Measurements from ENCODE around the gene PHF1. TPM values are rescaled to one million over a fixed set of nuclear protein-coding genes. Genes with fewer than 3 reads are reported as not detected.

Gene PHF1
- total RNA-seq, 2 donors from 2014 or later, result 448 to 472 TPM

GRCh38 chr6:33453393-33454008 lies 42.7 kb downstream of the PHF1 start:
- ATAC-seq, result no peak
- Mint-ChIP-seq H3K4me1 (peaks cover 32% of the 10 kb centered on the region), H3K4me3 (peak overlapping the region; percentile 97), H3K36me3 (ENCODE audit: low read depth) (no peaks in the 10 kb centered on the region), H3K27me3 (no peaks in the 10 kb centered on the region), H3K27ac (peak overlapping the region; percentile 93)
- H3K9me3 ChIP-seq (ENCODE audit: control insufficient read depth, low read length, poor library complexity, severe bottlenecking), result no peaks in the 10 kb centered on the region
- no peak for DNase-seq

DNA sequence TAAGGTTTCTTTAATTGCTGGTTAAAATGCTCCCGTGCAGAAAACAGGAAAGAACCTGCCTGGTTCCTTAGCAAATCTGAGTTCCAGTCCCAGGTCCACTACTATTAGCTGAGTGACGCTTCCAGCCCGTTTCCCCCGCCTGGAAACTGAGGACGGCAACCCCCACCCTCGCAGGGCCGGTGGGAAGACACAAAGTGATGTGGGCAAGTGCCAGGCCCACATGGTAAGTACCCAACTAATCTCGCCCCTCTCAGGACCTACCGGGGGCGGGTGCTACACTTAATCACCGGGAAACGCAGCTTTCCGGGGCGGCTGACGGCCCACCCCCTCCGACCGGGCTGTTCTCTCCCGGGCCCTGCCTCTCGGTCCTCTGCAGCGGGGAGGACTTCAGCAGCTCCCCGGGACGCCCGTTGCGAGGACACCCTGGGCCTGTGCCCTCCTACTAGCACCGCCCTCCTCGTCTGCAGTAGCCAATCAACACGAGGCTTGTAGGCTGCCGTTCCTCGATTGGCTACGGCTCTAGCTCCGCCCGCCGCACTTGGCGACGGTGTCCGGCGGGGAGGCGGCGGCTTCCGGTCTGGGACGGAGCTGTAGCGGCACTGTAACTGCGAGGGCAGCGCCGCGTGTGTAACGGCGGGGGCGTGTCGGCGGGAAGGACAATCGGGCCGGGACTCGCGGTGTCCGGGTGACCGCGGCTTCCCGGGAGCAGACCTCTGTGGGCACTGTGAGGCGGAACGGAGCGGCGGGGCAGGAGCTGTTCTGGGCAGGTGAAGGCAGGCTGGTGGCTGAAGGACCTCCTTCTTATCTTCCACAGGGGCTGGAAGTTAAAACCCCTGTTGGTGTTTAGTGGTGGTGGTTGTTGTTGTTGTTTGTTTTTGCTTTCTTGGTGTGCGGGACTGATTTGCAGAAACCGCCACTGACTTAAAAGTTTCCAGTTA lies 43.5 kb downstream of the PHF1 start, which contains the start of gene ZBTB9:
TSS of gene ZBTB9 (plus strand) at position 568 of the 938 bp plus-strand sequence. CDS start 525 bp downstream, outside the sequence.
- Mint-ChIP-seq H3K4me1 (peaks cover 32% of the 10 kb centered on the region), H3K36me3 (ENCODE audit: low read depth) (no peaks in the 10 kb centered on the region), H3K27ac (peak within 1 kb of the TSS; percentile 93), H3K27me3 (no peaks in the 10 kb centered on the region), H3K4me3 (peak within 1 kb of the TSS; percentile 97)
- peak; percentile 85 to 92 (median 91) for DNase-seq
- H3K9me3 ChIP-seq (ENCODE audit: control insufficient read depth, low read length, poor library complexity, severe bottlenecking), result no peaks in the 10 kb centered on the region
- ATAC-seq, result peak; percentile 99

- ATAC-seq (no peak), DNase-seq (no peak)
Measured at GRCh38 chr6:33455051-33455450, 44.2 kb downstream of the PHF1 start.

GRCh38 chr6:33456156-33456555 lies 45.3 kb downstream of the PHF1 start:
- Mint-ChIP-seq H3K27ac (no peak overlapping the region), H3K4me3 (no peak overlapping the region), H3K36me3 (ENCODE audit: low read depth) (no peaks in the 10 kb centered on the region), H3K4me1 (peaks cover 29% of the 10 kb centered on the region), H3K27me3 (no peaks in the 10 kb centered on the region)
- no peak for DNase-seq
- no peak for ATAC-seq
- no peaks in the 10 kb centered on the region for H3K9me3 ChIP-seq (ENCODE audit: control insufficient read depth, low read length, poor library complexity, severe bottlenecking)

More at GRCh38 chr6:33455051-33455450, 44.2 kb downstream of the PHF1 start:
- Mint-ChIP-seq H3K4me3 (peak overlapping the region; percentile 97), H3K4me1 (peaks cover 32% of the 10 kb centered on the region), H3K27me3 (no peaks in the 10 kb centered on the region), H3K27ac (peak overlapping the region; percentile 93), H3K36me3 (ENCODE audit: low read depth) (no peaks in the 10 kb centered on the region)
- no peaks in the 10 kb centered on the region for H3K9me3 ChIP-seq (ENCODE audit: control insufficient read depth, low read length, poor library complexity, severe bottlenecking)

- Mint-ChIP-seq H3K27me3 (peaks cover 7% of the 10 kb centered on the region), H3K4me3 (no peak overlapping the region), H3K4me1 (peaks cover 21% of the 10 kb centered on the region), H3K36me3 (ENCODE audit: low read depth) (no peaks in the 10 kb centered on the region), H3K27ac (no peak overlapping the region)
- DNase-seq, result no peak
- ATAC-seq, result no peak
- no peaks in the 10 kb centered on the region for H3K9me3 ChIP-seq (ENCODE audit: control insufficient read depth, low read length, poor library complexity, severe bottlenecking)
Measured at GRCh38 chr6:33458676-33459075, 47.9 kb downstream of the PHF1 start.

DNA sequence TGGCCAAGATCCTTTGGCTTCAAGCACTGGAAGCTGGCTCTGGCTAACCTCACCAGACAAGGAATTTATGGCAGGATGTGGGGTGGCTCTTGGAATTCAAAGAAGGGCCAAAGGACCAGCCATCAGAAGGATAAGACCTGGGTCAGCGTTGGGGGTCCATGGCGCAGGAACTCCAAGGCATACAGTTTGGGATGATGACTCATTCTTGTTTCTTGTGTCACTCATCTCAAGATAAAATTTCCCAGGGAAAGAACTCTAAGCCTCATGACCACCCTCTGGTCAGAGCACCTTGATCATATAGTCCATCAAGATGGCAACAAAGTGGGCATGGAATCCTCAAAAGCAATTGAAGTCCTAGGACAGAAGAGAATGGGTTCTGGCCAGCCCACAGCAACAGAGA lies 48.4 kb downstream of the PHF1 start:
- no peak for ATAC-seq
- no peak overlapping the region for H3K4me3 Mint-ChIP-seq

More for the DNA sequence above, 48.4 kb downstream of the PHF1 start:
- Mint-ChIP-seq H3K4me1 (peaks cover 21% of the 10 kb centered on the region), H3K36me3 (ENCODE audit: low read depth) (no peaks in the 10 kb centered on the region), H3K27me3 (peaks cover 10% of the 10 kb centered on the region), H3K27ac (no peak overlapping the region)
- H3K9me3 ChIP-seq (ENCODE audit: control insufficient read depth, low read length, poor library complexity, severe bottlenecking), result no peaks in the 10 kb centered on the region
- no peak for DNase-seq

Other genes with a start within 250 kb of the PHF1 start
- under 1 TPM; 0.52 to 0.89 TPM for gene COL11A2, start 218.5 kb upstream of the PHF1 start, total RNA-seq
- gene RXRB, start 210.3 kb upstream of the PHF1 start, total RNA-seq, result 10 to 100 TPM; 51.0 to 64.4 TPM
- gene SLC39A7, start 210.1 kb upstream of the PHF1 start, total RNA-seq, result 10 to 100 TPM; 22.4 to 25.8 TPM
- gene HSD17B8, start 206.4 kb upstream of the PHF1 start, total RNA-seq, result 10 to 100 TPM in 1 of 2 donors, 1 to 10 TPM in 1; 7.6 to 11.9 TPM
- gene RING1, start 202.5 kb upstream of the PHF1 start, total RNA-seq, result 10 to 100 TPM; 27.9 to 28.2 TPM
- 10 to 100 TPM; 66.5 to 68.3 TPM for gene VPS52, start 139.1 kb upstream of the PHF1 start, total RNA-seq
- gene RPS18, start 138.9 kb upstream of the PHF1 start, total RNA-seq, result 1,000 to 10,000 TPM; 4,373 to 4,641 TPM
- 10 to 100 TPM; 10.1 to 13.0 TPM for gene B3GALT4, start 133.9 kb upstream of the PHF1 start, total RNA-seq
- gene WDR46, start 121.8 kb upstream of the PHF1 start, total RNA-seq, result 10 to 100 TPM; 32.1 to 38.6 TPM
- 10 to 100 TPM; 16.5 to 25.7 TPM for gene PFDN6, start 121.4 kb upstream of the PHF1 start, total RNA-seq
- 10 to 100 TPM; 42.1 to 56.2 TPM for gene RGL2, start 112.1 kb upstream of the PHF1 start, total RNA-seq
- 100 to 1,000 TPM; 269 to 344 TPM for gene TAPBP, start 96.9 kb upstream of the PHF1 start, total RNA-seq
- gene ZBTB22, start 93.3 kb upstream of the PHF1 start, total RNA-seq, result 10 to 100 TPM; 17.1 to 20.2 TPM
- 10 to 100 TPM; 34.5 to 49.0 TPM for gene DAXX, start 88.1 kb upstream of the PHF1 start, total RNA-seq
- gene KIFC1, start 19.2 kb upstream of the PHF1 start, total RNA-seq, result 1 to 10 TPM; 1.3 to 3.7 TPM
- gene CUTA, start 7.1 kb downstream of the PHF1 start, total RNA-seq, result 100 to 1,000 TPM; 195 to 196 TPM
- 10 to 100 TPM; 82.3 to 83.9 TPM for gene SYNGAP1, start 9.1 kb downstream of the PHF1 start, total RNA-seq
- gene ZBTB9, start 43.6 kb downstream of the PHF1 start, total RNA-seq, result 1 to 10 TPM; 3.9 to 4.4 TPM
- gene BAK1, start 169.3 kb downstream of the PHF1 start, total RNA-seq, result 10 to 100 TPM; 27.7 to 34.6 TPM
- gene ITPR3, start 210.3 kb downstream of the PHF1 start, total RNA-seq, result 10 to 100 TPM; 48.1 to 48.3 TPM

Data from T-helper 17 cell (primary cell).